Effector memory CD8-positive, alpha-beta T cell (primary cell): ENCODE measurements around the gene CD151.

ENCODE experiments used
- ATAC-seq: fragments of 150-1000 bp; cut with Tn5 transposase; replicated peaks from 2 replicates; pipeline ENCODE4 v1.10.0; 2021; ENCODE audit warnings: mild to moderate bottlenecking, moderate library complexity
- DNase-seq, 3 experiments: peaks; one replicate each; pipeline ENCODE4 v3.0.0; 2021
- H3K27ac Mint-ChIP-seq, 2 donors: one replicate each; pipeline ENCODE4 v1.8.0; 2022; ENCODE audit warnings: mild to moderate bottlenecking in 2 of 2, mixed read lengths in 2 of 2, moderate library complexity in 2 of 2
- H3K27me3 Mint-ChIP-seq, 2 donors: one replicate each; pipeline ENCODE4 v1.8.0; 2022; ENCODE audit warnings: mixed read lengths in 2 of 2
- H3K36me3 Mint-ChIP-seq: one replicate; pipeline ENCODE4 v1.8.0; 2022; ENCODE audit warnings: mild to moderate bottlenecking, moderate library complexity, mixed read lengths; ENCODE audit not compliant: insufficient read depth
- H3K4me1 Mint-ChIP-seq, 2 donors: one replicate each; pipeline ENCODE4 v1.8.0; 2022; ENCODE audit warnings: low read depth in 2 of 2, mixed read lengths in 2 of 2
- H3K4me3 Mint-ChIP-seq, 2 donors: one replicate each; pipeline ENCODE4 v1.8.0; 2022; ENCODE audit warnings: mild to moderate bottlenecking in 2 of 2, mixed read lengths in 2 of 2, moderate library complexity in 2 of 2
- H3K9me3 Mint-ChIP-seq, 2 donors: one replicate each; pipeline ENCODE4 v1.8.0; 2022; ENCODE audit warnings: mixed read lengths in 2 of 2
- total RNA-seq, 9 experiments: gene quantifications; one replicate each; lab custom pipeline; 2026; lab: John Stamatoyannopoulos, UW

CD151 gene
- 15.1 to 33.4 (median 22.6) reads per million in 9 experiments for total RNA-seq

DNA sequence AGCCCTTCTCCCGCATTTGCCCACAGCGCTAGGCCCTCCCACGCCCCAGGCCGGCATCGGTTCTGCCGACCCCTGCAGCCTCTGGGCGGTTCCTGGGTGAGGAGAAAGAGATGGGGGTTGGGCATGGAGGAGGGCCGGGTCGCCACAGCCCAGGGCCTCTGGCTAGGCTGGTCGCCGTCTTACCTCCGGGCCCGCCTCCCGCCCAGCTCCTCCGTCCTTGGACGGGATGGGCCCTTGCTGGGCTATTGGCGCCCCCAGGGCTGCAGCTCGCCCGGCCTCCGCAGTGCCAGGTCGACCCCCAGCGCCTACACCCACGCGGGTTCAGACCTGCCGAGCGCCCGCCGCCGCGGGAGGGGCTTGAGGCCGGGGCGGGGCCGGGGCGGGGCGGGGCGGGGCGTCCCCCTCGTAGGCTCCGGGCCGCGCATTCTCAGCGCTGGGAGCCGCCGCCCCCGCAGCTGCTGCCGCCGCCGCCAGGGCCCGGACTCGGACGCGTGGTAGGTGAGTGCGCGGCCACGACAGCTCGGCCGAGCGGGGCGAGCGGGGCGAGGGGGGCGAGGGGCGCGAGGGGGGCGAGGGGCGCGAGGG, at the start of gene CD151:
Gene CD151, plus strand, starts transcription at position 424 of the 585 bp plus-strand sequence. CDS start 3,118 bp downstream, outside the sequence.
- peaks cover 8 to 32% of the 10 kb centered on the region in 2 donors for H3K4me1 Mint-ChIP-seq
- DNase-seq = peak in 2 of 3 experiments; percentile 29 to 34
- peak; percentile 61 for ATAC-seq
- peaks cover 4 to 32% of the 10 kb centered on the region in 2 donors for H3K27me3 Mint-ChIP-seq
- H3K9me3 Mint-ChIP-seq = no peaks in the 10 kb centered on the region
- H3K27ac Mint-ChIP-seq = no peak within 1 kb of the TSS
- peak within 1 kb of the TSS; percentile 69 to 75 for H3K4me3 Mint-ChIP-seq
- H3K36me3 Mint-ChIP-seq = peaks cover 12% of the 10 kb centered on the region

DNA sequence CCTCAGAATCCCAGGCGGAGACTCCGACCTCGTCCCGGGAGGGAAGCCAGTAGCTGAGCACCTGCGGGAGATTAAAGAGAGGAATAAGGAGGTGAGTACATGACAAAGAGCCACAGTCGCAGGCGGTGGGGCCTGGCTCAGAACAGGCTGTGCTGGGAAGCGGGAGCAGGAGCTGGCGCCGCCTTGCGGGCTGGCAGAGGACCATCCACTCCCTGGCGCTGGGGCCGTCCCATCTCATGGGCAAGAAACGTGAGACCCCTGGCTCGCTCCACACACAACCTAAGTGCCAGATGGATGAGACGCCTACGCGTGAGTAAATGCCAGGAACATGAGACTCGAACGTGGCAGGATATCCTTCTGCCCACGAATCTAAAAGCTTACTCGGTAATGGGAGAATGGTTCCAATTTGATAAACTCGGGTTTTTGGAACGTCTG, 49.2 kb upstream of the CD151 start:
- Mint-ChIP-seq H3K9me3 (no peaks in the 10 kb centered on the region), H3K27me3 (peaks cover 0 to 3% of the 10 kb centered on the region in 2 donors), H3K4me3 (no peak overlapping the region), H3K36me3 (no peaks in the 10 kb centered on the region), H3K4me1 (peaks cover 5 to 12% of the 10 kb centered on the region in 2 donors), H3K27ac (no peak overlapping the region)
- DNase-seq (no peak), ATAC-seq (peak; percentile 62)

DNA sequence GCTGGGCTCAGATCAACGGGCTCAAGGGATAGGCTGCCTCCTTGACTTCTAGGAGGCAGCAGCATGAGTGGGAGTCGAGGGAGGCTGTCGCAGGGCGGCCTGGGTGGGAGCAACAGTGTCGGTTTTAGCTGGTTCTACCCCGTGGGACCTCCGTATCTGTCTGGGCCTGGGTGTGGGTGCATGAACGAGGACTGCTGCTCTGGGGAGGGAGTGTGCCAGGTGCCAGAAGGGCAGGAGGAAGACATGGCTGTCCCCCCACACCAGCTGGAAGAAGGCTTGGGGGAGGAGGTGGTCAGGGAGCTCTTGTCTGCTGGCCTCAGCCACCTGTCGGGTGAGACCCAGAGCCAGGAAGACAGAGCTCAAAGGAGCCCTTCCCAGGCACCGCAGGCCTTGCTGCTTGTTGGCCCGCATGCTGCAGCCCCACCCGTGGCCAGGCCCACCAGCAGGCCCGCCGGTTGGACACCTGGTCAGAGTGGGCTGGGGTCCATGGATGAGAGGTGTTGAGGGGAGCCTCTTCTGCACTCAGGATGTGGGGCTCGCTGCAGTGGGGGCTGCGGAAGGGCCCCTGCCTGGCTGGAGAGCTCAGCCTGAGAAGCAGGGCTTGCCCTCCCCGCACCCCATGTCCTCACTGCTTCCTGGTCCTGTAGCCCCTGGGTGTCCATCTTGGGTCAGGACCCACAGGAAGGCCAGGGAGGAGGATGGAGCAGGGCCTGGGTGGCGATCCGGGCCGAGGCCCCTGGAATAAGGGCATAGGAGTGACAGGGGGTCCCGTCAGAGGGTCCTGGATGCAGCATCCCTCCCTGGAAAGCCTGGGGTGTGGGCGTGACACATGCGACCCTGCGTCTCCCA, 46.3 kb upstream of the CD151 start:
- ATAC-seq (no peak), DNase-seq (no peak)
- Mint-ChIP-seq H3K27ac (no peak overlapping the region), H3K9me3 (no peaks in the 10 kb centered on the region), H3K4me3 (no peak overlapping the region), H3K4me1 (peaks cover 5 to 8% of the 10 kb centered on the region in 2 donors), H3K27me3 (peaks cover 0 to 6% of the 10 kb centered on the region in 2 donors), H3K36me3 (peaks cover 3% of the 10 kb centered on the region)

DNA sequence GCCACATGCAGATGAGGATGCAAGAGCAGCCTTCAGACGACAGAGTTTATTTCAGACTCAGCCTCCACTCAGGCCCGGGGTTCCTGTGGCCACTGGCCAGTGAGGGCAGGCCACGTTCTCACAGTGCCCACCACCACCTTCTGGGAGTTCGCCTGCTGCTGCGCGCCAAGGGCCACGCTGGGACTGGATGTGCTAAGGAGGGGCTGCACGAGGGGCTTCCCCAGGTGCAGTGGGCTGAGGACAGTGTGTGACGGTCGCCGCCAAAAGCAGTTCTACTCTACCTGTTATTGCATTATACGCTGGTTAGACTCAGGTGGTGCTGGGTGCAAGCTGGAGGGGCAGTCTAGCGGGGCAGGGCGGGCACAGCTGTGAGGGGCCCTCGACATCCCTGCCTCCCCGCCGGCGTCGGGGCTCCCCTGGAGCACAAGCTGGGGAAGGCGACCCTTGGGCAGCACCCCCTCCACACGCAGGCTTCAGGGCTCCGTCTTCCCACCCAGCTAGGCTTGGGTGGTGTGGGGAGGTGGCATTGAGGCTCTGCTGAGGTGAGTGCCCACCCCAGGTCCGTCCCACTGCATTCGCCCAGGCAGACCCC, 45.6 kb upstream of the CD151 start:
- Mint-ChIP-seq H3K9me3 (no peaks in the 10 kb centered on the region), H3K27ac (no peak overlapping the region), H3K4me1 (peaks cover 5 to 8% of the 10 kb centered on the region in 2 donors), H3K27me3 (peaks cover 0 to 6% of the 10 kb centered on the region in 2 donors), H3K4me3 (no peak overlapping the region), H3K36me3 (peaks cover 3% of the 10 kb centered on the region)
- DNase-seq (no peak), ATAC-seq (no peak)

DNA sequence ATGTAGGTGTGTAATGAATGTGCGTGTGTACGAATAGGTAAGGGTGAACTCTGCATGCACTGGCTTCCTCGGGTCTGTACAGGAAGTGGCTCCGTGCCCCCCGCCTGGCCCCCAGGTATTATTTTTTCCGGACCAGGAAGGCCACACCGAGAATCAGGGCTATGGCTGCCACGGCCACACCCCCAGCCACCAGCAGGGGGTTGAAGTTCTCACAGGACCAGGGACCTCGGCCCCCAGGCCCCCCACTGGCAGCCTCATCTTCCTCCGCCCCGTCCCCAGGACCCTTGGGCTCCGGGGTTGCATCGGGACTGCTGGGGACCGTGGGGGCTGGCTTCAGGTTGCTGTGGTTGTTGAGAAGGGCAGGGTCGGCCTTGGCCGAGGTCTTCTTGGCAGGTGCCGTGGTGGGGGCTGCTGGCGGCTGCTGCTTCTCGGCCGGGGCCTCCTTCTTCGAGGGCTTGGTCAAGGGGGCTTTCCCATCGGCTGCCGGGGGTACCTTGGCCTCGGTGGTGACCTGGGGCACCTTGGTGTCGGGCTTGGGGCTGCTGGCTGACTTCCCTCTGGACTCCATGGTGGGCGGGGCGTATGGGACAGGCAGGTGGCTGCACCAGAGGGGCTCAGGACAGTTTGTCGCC, 44.6 kb upstream of the CD151 start:
- H3K27ac Mint-ChIP-seq = no peak overlapping the region
- H3K4me3 Mint-ChIP-seq = no peak overlapping the region
- peaks cover 3% of the 10 kb centered on the region for H3K36me3 Mint-ChIP-seq
- H3K27me3 Mint-ChIP-seq = peaks cover 0 to 6% of the 10 kb centered on the region in 2 donors
- ATAC-seq (no peak), DNase-seq (no peak)
- H3K9me3 Mint-ChIP-seq = no peaks in the 10 kb centered on the region
- H3K4me1 Mint-ChIP-seq = peaks cover 5 to 8% of the 10 kb centered on the region in 2 donors

DNA sequence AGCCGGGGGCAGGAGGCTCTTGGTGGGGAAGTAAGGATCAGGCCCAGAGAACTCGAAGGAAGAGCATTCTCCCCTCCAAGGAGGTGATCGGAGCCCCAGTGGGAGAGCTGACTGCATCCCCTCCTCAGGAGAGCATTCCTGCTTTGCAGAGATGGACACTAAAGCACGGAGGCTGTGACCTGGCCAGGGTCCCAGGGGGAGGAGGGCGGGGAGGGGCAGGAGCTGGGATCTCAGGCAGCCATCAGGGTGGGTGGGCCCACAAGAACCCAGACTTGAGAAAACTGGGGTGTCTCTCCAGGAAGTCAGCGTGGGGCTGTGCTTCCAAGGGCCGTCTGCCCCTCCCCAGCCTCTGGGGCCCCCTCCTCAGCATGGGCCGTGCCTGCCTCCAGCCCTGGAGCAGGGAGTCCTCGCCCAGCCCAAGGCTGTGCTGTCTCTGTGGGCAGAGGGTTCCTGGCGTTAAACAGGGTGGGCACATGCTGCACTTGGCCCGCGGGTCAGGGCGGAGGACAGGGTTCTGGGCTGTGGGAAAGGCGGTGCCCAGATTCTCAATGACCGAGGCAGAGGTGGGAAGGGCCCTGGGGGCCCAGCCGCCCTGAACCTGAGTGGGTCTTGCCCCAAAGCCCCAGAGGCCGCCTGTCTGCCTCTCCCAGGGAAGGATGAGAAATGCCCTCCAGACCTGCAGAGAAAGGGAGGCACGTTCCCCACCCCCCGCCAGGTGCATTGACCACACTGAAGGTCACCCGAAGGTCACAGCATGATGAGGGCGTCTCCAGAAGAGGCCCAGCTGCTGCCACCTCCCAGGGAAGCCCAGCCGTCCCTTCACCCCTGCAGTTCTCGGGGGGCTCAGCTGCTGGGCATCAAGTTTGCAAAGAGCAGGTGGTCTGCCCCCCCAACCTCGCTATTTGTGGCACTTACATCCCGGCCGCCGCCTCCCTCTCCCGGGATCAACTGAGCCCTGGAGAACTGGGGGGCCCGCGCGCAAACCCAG, 43.5 kb upstream of the CD151 start:
- H3K27me3 Mint-ChIP-seq = peaks cover 0 to 6% of the 10 kb centered on the region in 2 donors
- H3K9me3 Mint-ChIP-seq = no peaks in the 10 kb centered on the region
- H3K4me1 Mint-ChIP-seq = peaks cover 0 to 4% of the 10 kb centered on the region in 2 donors
- ATAC-seq = no peak
- DNase-seq = no peak
- H3K36me3 Mint-ChIP-seq = peaks cover 3% of the 10 kb centered on the region
- H3K27ac Mint-ChIP-seq = no peak overlapping the region
- H3K4me3 Mint-ChIP-seq = peak overlapping the region; percentile 13 to 21

DNA sequence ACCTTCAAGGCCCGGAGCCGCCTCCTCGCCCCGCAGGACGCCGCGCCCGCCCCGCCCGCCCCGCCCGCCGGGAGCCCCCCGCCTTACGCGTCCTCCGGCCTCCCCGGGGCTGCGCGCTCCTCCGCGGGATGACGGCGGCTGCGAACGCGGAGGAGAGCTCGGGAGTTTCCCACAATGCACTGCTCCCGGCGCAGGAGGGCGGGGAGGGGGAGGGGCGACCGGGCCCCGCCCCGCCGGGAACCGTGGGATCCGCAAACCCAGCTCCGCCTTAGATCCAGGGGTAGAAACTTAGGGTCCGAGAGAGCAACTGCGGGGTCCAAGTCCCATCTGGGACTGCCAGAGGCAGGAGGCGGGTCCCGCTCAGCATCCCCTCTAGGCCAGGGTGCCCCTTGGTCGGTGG, 42.8 kb upstream of the CD151 start, which contains the start of gene CEND1:
Gene CEND1, minus strand, starts transcription at position 148 of the 400 bp plus-strand sequence. CDS start 1,514 bp downstream, outside the sequence.
- ATAC-seq (peak; percentile 61), DNase-seq (no peak)
- H3K4me1 Mint-ChIP-seq = peaks cover 0 to 4% of the 10 kb centered on the region in 2 donors
- peak within 1 kb of the TSS in 1 of 2 donors; percentile 62 for H3K27ac Mint-ChIP-seq
- H3K4me3 Mint-ChIP-seq = peak within 1 kb of the TSS in 1 of 2 donors; percentile 13
- peaks cover 4% of the 10 kb centered on the region for H3K36me3 Mint-ChIP-seq
- H3K27me3 Mint-ChIP-seq = peaks cover 0 to 6% of the 10 kb centered on the region in 2 donors
- H3K9me3 Mint-ChIP-seq = no peaks in the 10 kb centered on the region

DNA sequence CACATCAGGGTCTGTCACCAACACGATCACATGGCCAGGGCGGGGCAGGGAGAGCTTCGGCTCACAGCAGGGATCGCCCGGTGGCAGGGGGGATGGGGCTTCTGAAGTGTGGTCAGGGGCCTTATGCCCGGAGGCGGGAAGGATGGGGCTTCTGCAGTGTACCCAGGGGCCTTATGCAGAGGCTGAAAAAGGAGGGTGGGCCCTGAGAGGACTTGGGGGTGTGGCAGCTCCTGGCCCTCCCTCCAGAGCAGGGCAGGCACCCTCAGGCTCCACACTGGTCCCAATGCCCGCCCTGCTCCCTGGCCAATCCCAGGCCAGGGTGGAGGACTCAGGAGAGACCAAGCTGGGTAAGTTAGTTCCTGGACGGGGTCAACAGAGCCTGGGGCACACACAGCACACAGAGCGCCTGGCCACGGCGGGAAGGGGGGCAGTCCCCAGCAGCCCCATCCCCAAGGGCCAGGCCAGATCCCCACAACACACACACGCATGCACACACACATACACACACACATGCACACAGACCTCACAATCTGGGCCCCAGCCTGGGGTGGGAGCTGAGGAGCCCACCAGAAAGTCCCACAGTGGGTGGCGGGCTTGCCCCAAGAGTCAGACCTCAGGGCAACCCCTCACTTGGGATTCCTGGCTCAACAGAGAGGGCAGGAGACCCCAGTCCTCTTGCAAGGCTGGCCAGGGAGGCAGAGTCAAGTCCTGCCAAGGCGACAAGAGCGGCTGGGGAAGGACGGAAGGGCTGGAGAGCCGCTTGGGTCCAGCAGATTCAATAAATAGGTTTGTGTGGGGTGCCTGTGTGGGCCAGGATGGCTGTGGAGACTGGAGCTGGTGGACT, 41.8 kb upstream of the CD151 start:
- Mint-ChIP-seq H3K27ac (peak overlapping the region in 1 of 2 donors; percentile 62), H3K4me1 (peaks cover 2 to 3% of the 10 kb centered on the region in 2 donors), H3K27me3 (peaks cover 0 to 6% of the 10 kb centered on the region in 2 donors), H3K36me3 (peaks cover 13% of the 10 kb centered on the region), H3K9me3 (no peaks in the 10 kb centered on the region), H3K4me3 (no peak overlapping the region)
- ATAC-seq = no peak
- DNase-seq = no peak

DNA sequence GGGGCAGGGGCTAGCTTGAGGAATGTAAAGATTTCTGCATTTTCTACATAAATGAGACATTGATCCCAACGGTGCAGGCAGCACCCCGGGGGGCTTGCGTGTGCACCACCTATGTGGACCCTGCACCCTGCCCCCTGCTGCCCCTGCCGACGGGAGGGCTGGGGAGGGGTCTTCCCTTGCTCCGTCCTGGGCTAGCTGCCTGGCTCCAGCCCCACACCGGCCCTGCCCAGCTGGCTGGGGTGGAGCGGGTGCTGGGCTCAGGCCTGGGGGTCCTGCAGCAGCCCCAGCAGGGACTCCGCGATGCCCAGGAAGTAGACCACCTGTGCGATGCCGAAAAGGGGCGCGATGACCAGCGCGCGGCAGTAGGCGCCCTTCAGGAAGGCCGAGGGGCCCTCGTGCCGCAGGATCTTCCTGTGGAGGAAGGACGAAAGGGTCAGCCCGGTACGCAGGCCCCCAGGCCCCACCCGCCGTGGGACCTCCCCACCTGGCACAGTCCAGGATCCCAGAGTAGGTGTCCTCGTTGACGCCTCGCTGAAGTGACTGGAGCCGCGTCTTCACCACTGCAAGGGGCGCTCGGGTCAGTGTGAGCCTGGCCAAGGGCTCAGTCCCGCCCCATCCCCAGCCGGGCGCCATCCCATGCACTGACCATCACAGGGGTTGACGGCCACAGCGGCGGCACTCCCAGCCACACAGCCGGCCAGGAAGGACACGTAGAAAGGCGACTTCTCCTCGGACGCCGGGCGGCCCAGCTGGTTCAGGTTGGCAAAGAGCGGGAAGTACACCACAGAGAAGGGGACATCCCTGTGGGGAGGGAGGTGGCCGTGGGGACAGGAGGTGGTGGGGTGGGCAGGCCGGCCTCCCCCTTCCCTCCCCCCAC, 40.9 kb upstream of the CD151 start:
- Mint-ChIP-seq H3K9me3 (no peaks in the 10 kb centered on the region), H3K4me3 (no peak overlapping the region), H3K27ac (no peak overlapping the region), H3K36me3 (peaks cover 22% of the 10 kb centered on the region), H3K27me3 (peaks cover 0 to 6% of the 10 kb centered on the region in 2 donors), H3K4me1 (peaks cover 7 to 8% of the 10 kb centered on the region in 2 donors)
- DNase-seq (no peak), ATAC-seq (no peak)

DNA sequence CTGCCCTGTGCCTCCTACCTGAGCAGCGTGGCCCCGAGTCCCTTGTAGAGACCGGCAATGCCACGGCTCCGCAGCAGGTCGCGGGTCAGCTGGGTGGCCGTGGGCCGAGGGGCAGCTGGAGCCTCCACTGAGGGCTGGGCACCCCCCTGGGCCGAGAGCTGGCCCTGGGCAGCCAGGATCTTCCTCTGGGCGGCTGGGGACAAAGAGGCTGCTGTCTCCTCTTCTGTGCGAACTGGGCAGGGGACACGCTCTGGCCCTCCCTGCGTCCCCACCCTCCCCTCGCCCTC, 40.3 kb upstream of the CD151 start:
- no peaks in the 10 kb centered on the region for H3K9me3 Mint-ChIP-seq
- no peak overlapping the region for H3K27ac Mint-ChIP-seq
- peaks cover 0 to 6% of the 10 kb centered on the region in 2 donors for H3K27me3 Mint-ChIP-seq
- H3K4me3 Mint-ChIP-seq = no peak overlapping the region
- H3K36me3 Mint-ChIP-seq = peaks cover 28% of the 10 kb centered on the region
- DNase-seq (no peak), ATAC-seq (no peak)
- peaks cover 9 to 11% of the 10 kb centered on the region in 2 donors for H3K4me1 Mint-ChIP-seq

DNA sequence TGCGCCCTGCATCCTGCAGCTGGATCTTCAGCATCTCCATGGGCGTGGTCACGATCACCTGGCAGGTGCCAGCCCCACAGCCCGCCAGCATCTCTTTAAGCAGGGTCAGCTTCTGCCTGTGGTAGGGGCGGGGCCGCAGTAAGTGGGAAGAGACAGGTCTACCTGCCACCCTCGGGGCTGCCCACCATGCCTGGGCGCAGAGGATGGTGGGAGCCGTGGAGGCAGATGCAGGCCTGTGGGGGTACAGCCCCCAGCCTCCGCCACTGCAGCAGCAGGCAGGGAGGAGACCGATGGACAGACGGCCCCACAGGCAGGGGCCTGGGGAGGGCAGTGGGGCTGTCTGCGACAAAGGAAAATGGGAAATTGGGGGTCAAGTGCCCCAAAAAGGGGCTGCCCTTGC, 39.9 kb upstream of the CD151 start:
- ATAC-seq = no peak
- H3K27ac Mint-ChIP-seq = no peak overlapping the region
- no peaks in the 10 kb centered on the region for H3K9me3 Mint-ChIP-seq
- peaks cover 9 to 11% of the 10 kb centered on the region in 2 donors for H3K4me1 Mint-ChIP-seq
- peaks cover 31% of the 10 kb centered on the region for H3K36me3 Mint-ChIP-seq
- DNase-seq = no peak
- H3K4me3 Mint-ChIP-seq = no peak overlapping the region
- H3K27me3 Mint-ChIP-seq = peaks cover 0 to 6% of the 10 kb centered on the region in 2 donors
